Epidermal melanocyte (primary cell): ENCODE data around the gene SLC40A1.

Source experiments
- DNase-seq: peaks from one replicate; pipeline ENCODE4 v3.0.0; 2011; ENCODE audit warnings: low spot score; ENCODE audit not compliant: insufficient read length

The SLC40A1 gene

GRCh38 chr2:189601043-189601442 is 20.5 kb upstream of the SLC40A1 start:
- no peak for DNase-seq

- no peak for DNase-seq
These were observed 18.7 kb upstream of the SLC40A1 start for GRCh38 chr2:189599245-189599644.

DNA sequence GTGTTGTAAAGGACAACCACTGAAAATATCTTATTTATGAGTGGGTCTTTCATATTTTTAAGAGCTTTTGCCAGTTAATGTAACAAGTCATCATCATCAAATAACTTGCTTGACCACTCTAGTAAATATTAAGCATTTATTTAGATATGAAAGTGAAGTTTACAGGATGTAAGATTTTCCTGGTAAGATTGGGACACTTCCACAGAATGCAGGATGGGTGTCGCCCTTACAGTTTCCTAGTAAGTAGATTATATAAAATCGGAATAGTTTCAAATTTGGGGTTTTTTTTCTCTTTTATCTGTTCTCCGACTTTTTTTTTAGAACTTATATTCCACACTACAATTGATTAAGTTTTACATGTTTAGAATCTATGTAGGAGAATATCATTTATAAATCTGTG is 14.8 kb upstream of the SLC40A1 start:
- no peak for DNase-seq

GRCh38 chr2:189594305-189594704 is 13.7 kb upstream of the SLC40A1 start:
- no peak for DNase-seq

GRCh38 chr2:189593115-189593514 is 12.5 kb upstream of the SLC40A1 start:
- no peak for DNase-seq

DNA sequence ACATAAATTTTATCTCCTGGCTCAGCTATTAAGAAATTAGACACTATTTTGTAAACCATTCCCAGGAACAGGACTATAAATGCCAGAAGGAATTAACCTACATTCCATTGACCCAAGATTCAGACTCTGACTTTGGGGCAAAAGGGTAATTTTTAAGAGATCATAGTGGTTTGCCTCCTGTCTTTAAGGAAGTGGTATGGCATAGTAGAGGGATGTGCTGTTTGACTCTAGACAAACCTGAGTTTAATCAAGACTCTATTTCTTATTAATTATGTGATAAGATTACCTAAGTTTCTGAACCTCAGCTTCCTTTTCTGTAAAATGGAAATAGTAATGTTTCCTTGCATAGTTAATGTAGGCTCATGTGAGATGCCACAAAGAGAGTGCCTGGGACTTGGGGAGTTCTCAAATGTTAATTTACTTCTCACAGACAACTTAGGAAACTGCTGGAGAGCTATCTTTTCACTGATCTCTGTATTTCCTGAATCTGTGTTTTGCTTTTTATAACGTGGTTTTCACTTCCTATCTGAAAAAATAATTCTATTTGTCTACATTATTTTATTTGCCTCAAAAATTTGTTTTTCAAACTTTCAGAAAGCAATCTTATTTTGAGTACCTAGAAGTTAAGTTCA is 11.9 kb upstream of the SLC40A1 start:
- no peak for DNase-seq

GRCh38 chr2:189587780-189588179 is 7.2 kb upstream of the SLC40A1 start:
- DNase-seq = no peak

- no peak for DNase-seq
These were observed 4.7 kb upstream of the SLC40A1 start for GRCh38 chr2:189585226-189585756.

GRCh38 chr2:189584686-189585085 is 4.1 kb upstream of the SLC40A1 start:
- DNase-seq = no peak

DNA sequence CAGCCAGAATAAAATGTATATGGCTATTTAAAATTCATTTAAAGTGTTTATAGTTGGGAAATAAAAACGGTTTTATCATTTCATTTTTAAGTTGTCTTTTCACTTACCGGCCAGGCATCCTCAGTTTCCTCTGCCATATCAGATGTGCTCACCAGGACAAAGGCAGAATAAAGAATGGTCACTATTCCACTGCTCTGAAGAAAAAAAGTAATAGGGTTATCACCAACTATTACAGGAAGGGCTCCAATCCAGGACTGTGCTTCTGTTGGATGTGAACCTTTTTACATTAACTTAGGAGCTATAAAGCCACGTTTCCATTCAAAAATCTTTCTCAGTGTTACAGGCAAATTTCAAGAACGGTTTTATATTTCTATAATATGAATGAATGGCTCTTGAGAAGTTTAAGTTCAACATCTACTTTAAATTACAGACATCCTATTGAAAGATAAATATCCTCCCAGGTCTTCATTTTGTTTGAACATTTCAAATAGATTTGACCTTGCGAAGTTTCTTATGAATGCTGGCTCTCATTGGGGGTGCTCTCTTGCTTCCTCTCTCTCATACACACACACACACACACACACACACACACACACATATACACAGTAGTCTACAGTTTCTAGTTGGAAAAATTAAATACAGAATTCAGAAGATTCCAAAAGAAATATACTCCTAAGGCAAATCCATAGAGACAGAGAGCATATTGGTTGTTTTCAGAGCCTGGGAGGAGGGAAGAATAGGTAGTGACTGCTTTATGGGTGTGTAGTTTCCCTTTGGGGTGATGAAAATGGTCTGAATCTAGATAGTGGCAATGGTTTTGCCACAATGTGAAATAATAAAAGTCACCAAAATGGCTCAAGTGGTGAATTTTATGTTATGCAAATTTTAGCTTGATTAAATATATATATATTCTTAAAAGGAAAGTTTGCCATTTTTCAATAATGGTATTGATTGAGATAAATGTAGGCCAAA is 2.9 kb upstream of the SLC40A1 start:
- DNase-seq = no peak

DNA sequence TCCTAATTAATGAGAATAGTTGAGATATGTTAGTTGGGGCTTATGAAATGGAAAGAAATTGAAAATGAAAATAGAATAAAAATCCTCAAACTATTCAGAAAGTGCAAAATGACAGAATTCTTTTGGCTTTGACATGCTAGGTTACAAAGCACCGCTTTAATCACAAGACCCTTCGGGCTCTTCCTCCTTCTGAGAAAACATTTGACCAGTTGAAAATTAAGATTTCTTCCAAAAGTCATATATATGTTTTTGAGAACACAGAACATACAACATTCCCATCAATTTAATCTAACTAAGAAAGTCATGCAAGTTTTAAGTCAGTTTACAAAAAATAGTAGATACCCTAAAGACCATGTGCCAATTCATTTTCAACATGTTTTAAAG is 2.2 kb upstream of the SLC40A1 start:
- DNase-seq = no peak

DNA sequence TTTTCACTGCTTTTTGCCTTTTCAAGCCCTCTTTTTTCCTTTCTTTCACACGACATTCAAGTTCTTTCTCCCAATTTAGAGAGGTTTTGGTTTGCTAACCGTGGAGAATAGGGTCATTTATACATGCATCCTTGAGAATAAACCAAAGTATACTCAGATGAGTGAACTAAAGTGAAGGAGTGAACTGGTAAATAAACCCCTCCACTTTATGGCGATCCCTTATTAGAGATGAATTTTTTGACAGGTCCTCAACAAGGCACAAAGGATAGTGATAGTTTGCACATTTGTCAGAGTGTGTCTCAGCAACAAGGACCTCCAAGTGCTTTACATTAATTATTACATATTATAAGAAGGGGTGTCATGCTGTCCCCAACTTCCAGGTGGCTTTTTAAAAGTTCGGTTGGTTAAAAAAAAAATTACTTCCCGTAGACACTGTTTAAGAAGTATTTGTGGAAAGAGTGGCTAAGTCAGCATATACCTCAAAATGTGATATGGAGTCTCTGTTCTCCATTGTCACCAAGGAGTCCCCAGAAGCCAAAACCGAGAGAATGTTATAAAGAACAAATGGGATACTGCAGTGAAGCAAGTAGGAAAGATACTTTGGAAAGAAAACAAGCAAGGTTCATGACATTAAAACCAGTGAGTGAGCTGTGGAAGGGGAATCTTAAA is 1.7 kb upstream of the SLC40A1 start:
- DNase-seq = no peak

DNA sequence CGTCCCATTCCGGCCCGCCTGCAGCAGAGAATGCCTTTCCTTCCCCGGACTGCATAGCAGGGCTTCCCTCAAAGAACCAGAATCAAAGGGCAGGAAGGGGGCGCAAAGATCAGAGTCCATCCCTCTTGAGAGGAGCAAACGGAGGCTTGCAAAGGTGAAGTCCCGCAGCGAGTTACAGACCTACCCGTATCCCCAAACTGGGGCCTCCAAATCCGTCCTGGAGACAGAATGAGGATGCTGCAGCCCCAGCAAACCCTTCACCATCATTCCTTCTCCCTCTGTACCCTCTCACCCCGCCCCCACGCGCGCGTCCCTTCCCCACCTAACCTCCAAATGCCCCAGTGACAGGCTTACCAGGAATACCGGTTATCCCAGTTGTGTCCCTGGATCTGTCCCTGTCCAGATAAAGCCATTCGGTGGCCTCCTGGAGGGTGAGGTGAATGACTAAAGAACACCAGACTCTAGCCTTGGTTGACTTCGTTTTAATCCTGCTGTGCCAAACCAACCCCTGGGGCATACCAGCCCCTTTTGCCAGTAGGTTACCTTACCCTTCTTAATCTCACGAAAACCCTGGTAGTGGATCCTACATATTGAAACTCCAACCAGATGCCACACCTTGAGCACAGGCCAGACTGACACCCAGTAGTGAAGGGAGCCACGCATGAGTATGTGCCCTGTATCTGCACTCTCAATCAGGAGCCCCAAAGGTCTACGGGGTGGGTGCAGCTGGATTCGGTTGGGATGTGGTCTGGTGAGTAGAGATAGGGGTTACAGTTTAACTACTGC is 961 bp upstream of the SLC40A1 start:
- no peak for DNase-seq

DNA sequence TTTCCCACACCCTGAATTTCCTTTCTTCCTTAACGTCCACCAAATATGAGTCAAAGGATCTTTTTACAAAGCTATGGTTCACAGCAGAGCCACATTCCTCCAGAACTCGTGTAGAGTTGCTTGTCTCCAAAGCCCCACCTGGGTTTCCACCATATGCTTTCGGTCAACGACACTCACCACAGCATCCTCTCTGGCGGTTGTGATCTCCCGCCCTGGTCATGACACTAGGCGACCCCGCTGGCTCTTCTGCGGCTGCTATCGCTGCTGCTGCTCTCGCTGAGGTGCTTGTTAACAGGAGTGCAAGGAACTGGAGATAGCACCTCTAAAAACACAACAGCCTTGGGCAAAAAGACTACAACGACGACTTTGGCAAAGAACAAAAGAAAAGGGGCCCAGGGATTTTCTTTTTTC is 340 bp downstream of the SLC40A1 start:
- DNase-seq = no peak

- DNase-seq = no peak
These were observed 900 bp downstream of the SLC40A1 start for GRCh38 chr2:189579585-189580186.

GRCh38 chr2:189578272-189578950 is 2.2 kb downstream of the SLC40A1 start:
- DNase-seq = no peak

DNA sequence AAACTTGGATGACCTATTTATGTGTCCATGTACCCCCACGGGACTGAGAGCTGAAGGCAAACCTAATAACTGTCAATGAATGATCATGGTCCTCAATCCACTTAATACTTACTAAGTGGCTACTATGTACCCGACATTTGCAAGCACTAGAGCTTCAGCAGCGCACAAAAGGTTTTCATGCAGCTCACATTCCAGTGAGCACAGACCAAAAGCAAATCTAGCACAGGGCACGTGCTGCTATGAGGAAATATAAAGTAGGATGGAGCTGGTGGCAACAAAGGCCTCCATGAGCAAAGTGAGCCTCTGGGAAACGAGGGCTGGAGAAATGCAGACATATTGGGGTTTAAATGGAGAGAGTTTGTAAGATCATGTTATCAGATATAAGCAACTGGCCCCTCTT is 3.5 kb downstream of the SLC40A1 start:
- DNase-seq = no peak

DNA sequence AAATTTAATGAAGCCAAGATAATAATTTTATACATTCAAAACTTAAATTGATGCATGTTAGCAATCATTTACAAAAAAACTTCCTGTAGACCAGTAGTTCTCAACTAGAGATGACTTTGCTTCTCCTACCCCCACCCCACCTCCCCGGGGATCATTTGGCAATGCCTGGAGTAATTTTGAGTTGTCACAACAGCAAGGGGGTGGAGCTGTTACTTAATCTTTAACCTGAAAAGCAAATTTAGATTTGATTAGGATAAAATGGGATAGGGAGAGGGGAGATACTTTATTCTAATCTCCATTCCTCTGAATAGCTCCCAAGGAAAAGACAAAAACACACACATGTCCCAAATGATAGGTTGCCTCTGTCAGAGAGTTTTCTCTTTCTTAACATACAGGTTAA is 4.2 kb downstream of the SLC40A1 start:
- DNase-seq = no peak

GRCh38 chr2:189574793-189575475 is 5.7 kb downstream of the SLC40A1 start:
- no peak for DNase-seq
